DND-41 (cell line): ENCODE data around the gene SHLD2.
"Not testable (repeated sequence)": the region's sequence is repeated elsewhere in the genome, so short reads cannot be mapped to it uniquely, and the experiment has no call there.

Source experiments
- ATAC-seq: fragments of 200-7000 bp; cut with Tn5 transposase; 3 replicates; pipeline ENCODE4 v1.9.1; 2021; ENCODE audit warnings: low read depth; ENCODE audit not compliant: insufficient read depth
- DNase-seq: peaks from one replicate; pipeline ENCODE4 v3.0.0-alpha.2; 2020
- H2AFZ ChIP-seq: 2 replicates; pipeline ENCODE4 v1.6.0; 2012; ENCODE audit warnings: low read depth, low read length
- H3K27ac ChIP-seq: 2 replicates; pipeline ENCODE4 v1.5.1; 2012; ENCODE audit warnings: low read length, inconsistent platforms
- H3K27me3 ChIP-seq: fragments of 200-600 bp; sonication (generic); 2 replicates; pipeline ENCODE4 v1.6.0; 2012; ENCODE audit warnings: low read length, mild to moderate bottlenecking, inconsistent platforms; ENCODE audit not compliant: insufficient read depth, poor library complexity
- H3K36me3 ChIP-seq: 2 replicates; pipeline ENCODE4 v1.5.1; 2012; ENCODE audit warnings: low read length, inconsistent platforms; ENCODE audit not compliant: insufficient read depth
- H3K4me1 ChIP-seq: 2 replicates; pipeline ENCODE4 v1.5.1; 2012; ENCODE audit warnings: mild to moderate bottlenecking, low read length; ENCODE audit not compliant: insufficient read depth
- H3K4me2 ChIP-seq: 2 replicates; pipeline ENCODE4 v1.6.0; 2012; ENCODE audit warnings: mild to moderate bottlenecking, moderate library complexity, low read length, inconsistent platforms; ENCODE audit not compliant: insufficient read depth
- H3K4me3 ChIP-seq, 2 experiments: fragments of 200-600 bp in 1 of 2; shearing (Covaris generic) in 1 of 2; 2 replicates each; pipeline ENCODE4 v1.5.1; 2012 to 2016; ENCODE audit warnings: inconsistent platforms in 2 of 2, low read length in 2 of 2, mild to moderate bottlenecking in 2 of 2, low read depth in 1 of 2, moderate library complexity in 1 of 2
- H3K79me2 ChIP-seq: 2 replicates; pipeline ENCODE4 v1.6.0; 2012; ENCODE audit warnings: low read length, inconsistent platforms; ENCODE audit not compliant: insufficient read depth
- H3K9ac ChIP-seq: 2 replicates; pipeline ENCODE4 v1.6.0; 2012; ENCODE audit warnings: low read depth, mild to moderate bottlenecking, inconsistent platforms, low read length, moderate library complexity
- H3K9me3 ChIP-seq: 2 replicates; pipeline ENCODE4 v1.5.1; 2012; ENCODE audit warnings: low read length, moderate library complexity, mild to moderate bottlenecking, inconsistent platforms; ENCODE audit not compliant: insufficient read depth, severe bottlenecking
- H4K20me1 ChIP-seq: 2 replicates; pipeline ENCODE4 v1.6.0; 2012; ENCODE audit warnings: low read length; ENCODE audit not compliant: insufficient read depth
- TF ChIP-seq, protein P1 (sequence below): IDR thresholded peaks from 2 replicates; pipeline ENCODE4 v1.5.1; 2012; ENCODE audit warnings: borderline replicate concordance, low read length, moderate library complexity, mild to moderate bottlenecking; ENCODE audit not compliant: poor library complexity, severe bottlenecking; ENCODE audit errors: extremely low read depth

SHLD2 gene

DNA sequence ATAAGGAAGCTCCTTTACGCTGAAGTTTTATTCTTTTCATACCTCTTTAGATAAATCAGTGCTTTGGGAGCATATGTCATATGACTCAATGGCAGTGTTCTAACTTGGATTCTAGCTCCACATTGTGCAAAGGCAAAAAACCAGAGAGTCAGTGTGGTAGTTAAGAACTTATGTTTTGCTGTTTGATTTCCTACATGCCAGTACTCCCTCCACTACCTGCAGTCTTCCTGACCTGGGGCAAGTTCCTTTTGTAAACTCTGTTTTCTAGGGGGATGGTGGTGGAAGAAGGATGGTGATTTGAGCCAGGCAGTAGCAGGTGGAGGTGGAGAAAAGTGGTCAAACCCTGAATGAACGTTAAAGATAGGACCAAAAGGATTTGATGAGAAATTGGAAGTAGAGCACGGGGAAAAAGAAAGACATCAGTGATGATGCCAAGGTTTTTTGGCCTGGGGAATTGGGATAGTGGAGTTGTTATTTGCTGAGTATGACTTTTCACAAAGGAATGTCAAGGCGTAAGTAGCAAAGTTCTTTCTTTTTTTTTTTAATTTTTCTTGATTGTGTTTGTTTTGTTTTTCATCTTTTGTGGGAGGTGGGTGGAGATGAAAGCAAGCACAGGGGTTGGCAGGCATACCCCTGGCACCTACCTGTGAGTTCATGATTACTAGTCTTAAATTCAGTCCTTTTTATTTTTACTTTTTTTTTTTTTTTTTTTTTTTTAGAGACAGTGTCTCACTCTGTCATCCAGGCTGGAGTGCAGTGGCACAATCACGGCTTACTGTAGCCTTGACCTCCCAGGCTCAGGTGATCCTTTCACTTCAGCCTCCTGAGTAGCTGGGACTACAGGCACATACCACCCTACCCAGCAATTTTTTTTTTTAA is 47.5 kb downstream of the SHLD2 start:
- ATAC-seq, H3K27me3 ChIP-seq, H3K4me2 ChIP-seq, H3K9me3 ChIP-seq, H3K79me2 ChIP-seq, H3K4me3 ChIP-seq, DNase-seq, H3K9ac ChIP-seq, H3K36me3 ChIP-seq, H2AFZ ChIP-seq, H3K4me1 ChIP-seq, H4K20me1 ChIP-seq, H3K27ac ChIP-seq: not testable (repeated sequence)

DNA sequence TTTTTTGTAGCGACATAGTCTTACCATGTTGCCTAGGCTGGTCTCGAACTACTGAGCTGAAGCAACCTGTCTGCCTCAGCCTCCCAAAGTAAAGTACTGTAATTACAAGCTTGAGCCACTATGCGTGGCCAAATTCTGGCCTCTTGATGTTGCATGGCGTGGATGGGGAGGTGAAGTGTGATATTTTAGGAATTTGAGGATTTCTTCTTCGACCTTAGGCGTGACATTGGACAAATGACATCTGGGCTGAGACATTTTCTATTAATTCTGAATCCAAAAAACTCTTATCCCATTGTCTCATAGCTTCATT is 48.1 kb downstream of the SHLD2 start:
- not testable (repeated sequence) for H3K79me2 ChIP-seq, H3K27ac ChIP-seq, H3K4me1 ChIP-seq, H2AFZ ChIP-seq, H3K4me2 ChIP-seq, ATAC-seq, DNase-seq, H4K20me1 ChIP-seq, H3K36me3 ChIP-seq, H3K9me3 ChIP-seq, H3K4me3 ChIP-seq, H3K9ac ChIP-seq, H3K27me3 ChIP-seq

DNA sequence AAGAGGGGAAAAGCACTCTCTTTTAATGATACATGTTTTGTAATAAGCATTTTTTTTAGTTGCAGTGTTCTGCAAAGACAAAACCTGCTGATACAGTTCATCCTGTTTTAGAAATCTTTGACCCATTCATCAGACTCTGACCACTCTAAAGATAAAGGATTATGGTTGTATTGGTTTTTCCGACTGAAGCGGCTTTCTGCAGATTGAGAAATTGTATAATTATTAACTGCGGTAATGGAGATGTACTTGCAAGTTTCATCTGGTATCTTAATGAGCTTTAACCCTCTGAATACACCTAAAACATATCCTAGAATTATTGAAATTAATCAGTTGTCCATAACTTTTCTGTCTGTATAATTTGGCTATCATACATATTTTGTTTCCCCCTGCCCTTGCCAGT is 50.6 kb downstream of the SHLD2 start:
- DNase-seq, H4K20me1 ChIP-seq, H2AFZ ChIP-seq, H3K9ac ChIP-seq, H3K4me1 ChIP-seq, H3K27me3 ChIP-seq, H3K4me3 ChIP-seq, H3K79me2 ChIP-seq, H3K36me3 ChIP-seq, H3K4me2 ChIP-seq, H3K27ac ChIP-seq, ATAC-seq, H3K9me3 ChIP-seq: not testable (repeated sequence)

DNA sequence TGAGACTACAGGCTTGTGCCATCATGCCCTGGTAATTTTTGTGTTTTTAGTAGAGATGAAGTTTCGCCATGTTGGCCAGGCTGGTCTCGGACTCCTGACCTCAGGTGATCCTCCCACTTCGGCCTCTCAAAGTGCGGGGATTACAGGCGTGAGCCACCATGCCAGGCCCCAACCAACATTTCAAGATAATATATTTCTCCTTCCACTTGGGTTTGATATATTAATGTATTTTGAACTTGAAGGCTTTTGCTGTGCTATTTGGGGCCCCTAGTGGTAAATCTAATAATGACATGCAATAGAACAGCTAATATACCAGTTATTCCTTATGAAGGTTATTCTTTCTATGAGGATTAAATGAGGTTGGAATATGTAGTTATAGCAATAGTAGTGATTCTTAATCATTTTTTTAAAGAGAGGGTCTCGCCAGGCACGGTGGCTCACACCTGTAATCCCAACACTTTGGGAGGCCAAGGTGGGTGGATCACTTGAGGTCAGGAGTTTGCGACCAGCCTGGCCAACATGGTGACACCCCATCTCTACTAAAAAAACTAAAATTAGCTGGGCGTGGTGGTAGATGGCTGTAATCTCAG is 54.1 kb downstream of the SHLD2 start:
- H3K4me1 ChIP-seq, H3K9me3 ChIP-seq, DNase-seq, H3K27ac ChIP-seq, H3K4me2 ChIP-seq, H4K20me1 ChIP-seq, H3K27me3 ChIP-seq, H3K79me2 ChIP-seq, H2AFZ ChIP-seq, H3K9ac ChIP-seq, H3K4me3 ChIP-seq, H3K36me3 ChIP-seq, ATAC-seq: not testable (repeated sequence)
- TF ChIP-seq, protein P1, sequence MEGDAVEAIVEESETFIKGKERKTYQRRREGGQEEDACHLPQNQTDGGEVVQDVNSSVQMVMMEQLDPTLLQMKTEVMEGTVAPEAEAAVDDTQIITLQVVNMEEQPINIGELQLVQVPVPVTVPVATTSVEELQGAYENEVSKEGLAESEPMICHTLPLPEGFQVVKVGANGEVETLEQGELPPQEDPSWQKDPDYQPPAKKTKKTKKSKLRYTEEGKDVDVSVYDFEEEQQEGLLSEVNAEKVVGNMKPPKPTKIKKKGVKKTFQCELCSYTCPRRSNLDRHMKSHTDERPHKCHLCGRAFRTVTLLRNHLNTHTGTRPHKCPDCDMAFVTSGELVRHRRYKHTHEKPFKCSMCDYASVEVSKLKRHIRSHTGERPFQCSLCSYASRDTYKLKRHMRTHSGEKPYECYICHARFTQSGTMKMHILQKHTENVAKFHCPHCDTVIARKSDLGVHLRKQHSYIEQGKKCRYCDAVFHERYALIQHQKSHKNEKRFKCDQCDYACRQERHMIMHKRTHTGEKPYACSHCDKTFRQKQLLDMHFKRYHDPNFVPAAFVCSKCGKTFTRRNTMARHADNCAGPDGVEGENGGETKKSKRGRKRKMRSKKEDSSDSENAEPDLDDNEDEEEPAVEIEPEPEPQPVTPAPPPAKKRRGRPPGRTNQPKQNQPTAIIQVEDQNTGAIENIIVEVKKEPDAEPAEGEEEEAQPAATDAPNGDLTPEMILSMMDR = peak; percentile 7

DNA sequence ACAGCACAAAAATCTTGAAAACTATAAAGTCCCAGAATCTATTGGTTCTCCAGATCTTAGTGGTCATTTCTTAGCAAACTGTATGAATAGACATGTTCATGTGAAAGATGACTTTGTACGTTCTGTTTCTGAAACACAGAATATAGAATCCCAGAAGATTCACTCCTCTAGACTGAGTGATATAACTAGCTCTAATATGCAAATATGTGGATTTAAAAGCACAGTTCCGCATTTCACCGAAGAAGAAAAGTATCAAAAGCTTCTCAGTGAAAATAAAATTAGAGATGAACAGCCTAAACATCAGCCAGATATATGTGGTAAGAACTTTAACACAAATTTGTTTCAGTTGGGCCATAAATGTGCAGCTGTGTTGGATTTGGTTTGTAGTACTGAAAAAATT is 56.5 kb downstream of the SHLD2 start:
- H3K36me3 ChIP-seq, DNase-seq, H3K27me3 ChIP-seq, H3K9me3 ChIP-seq, ATAC-seq, H4K20me1 ChIP-seq, H3K9ac ChIP-seq, H3K4me2 ChIP-seq, H2AFZ ChIP-seq, H3K4me3 ChIP-seq, H3K79me2 ChIP-seq, H3K27ac ChIP-seq, H3K4me1 ChIP-seq: not testable (repeated sequence)

DNA sequence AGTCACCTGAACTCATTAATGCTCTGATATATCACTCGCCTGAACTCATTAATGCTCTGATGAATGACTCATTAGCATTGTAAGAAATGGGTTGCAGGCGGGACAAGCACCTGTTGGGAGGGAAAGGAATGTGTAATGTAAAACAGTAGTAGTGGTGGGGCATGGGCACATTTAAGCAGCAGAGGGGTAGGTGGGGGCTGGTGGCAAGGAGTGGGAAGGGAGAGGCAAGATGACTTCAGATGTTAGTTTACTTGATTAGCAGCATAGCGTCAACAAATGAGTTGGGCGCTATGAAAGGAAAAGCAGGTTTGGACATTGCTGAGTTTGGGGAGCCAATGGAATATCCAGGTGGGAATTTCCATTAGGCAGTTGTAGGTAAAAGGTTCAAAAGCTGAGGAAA is 61.8 kb downstream of the SHLD2 start:
- H2AFZ ChIP-seq, H3K9ac ChIP-seq, H3K4me1 ChIP-seq, H3K9me3 ChIP-seq, H3K27me3 ChIP-seq, ATAC-seq, H3K27ac ChIP-seq, DNase-seq, H3K36me3 ChIP-seq, H3K4me3 ChIP-seq, H3K4me2 ChIP-seq, H3K79me2 ChIP-seq, H4K20me1 ChIP-seq: not testable (repeated sequence)

DNA sequence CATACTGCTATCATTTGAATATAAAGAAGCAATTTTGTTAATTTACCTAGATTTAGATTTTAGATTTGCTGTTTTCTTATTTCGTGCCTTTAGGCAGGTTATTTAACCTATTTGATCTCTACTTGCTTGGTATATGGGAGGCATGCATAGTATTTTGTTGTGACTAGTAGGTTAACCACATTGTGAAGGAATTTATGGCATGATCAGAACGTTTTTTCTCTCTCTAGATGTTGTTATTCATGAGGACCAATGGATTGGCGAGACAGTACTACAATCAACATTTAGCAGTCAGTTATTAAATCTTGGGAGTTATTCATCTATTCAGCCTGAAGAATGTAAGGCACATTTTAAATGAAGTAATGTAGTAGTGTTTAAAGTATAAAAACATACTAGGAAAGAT is 62.8 kb downstream of the SHLD2 start:
- H2AFZ ChIP-seq, H3K27ac ChIP-seq, H3K27me3 ChIP-seq, DNase-seq, H3K79me2 ChIP-seq, H4K20me1 ChIP-seq, ATAC-seq, H3K4me3 ChIP-seq, H3K9me3 ChIP-seq, H3K36me3 ChIP-seq, H3K4me2 ChIP-seq, H3K4me1 ChIP-seq, H3K9ac ChIP-seq: not testable (repeated sequence)
